Body of pancreas (tissue), 4 donors: ENCODE data around the gene NTN4.

Source experiments
- CTCF ChIP-seq, 7 experiments: fragments of 450-650 bp in 4 of 7; fragments of 200-600 bp in 3 of 7; sonication (generic) in 3 of 7; IDR thresholded peaks; one replicate each; pipeline ENCODE4 v1.5.1; 2016 to 2019; ENCODE audit warnings: antibody characterized with exemption in 7 of 7
- POLR2A ChIP-seq, 3 donors: fragments of 450-650 bp; IDR thresholded peaks; one replicate each; pipeline ENCODE4 v1.6.1; 2016; ENCODE audit warnings: antibody characterized with exemption in 3 of 3, mild to moderate bottlenecking in 2 of 3

GRCh38 chr12:95759718-95760117 lies 30.8 kb downstream of the NTN4 start:
- no peak for TF ChIP-seq CTCF (IDR thresholded peaks at IDR 0.05)
- TF ChIP-seq POLR2A (IDR thresholded peaks at IDR 0.05): no peak
